AG04449 (cell line): ENCODE measurements around the gene DDX27.
"Not testable (repeated sequence)": the region's sequence is repeated elsewhere in the genome, so short reads cannot be mapped to it uniquely, and the experiment has no call there.

Experiments
- CTCF ChIA-PET: fragments of 350-600 bp; formaldehyde crosslinking; extraction: SDS; loops from one replicate; lab custom pipeline; 2021; ENCODE audit warnings: antibody characterized with exemption; lab: Yijun Ruan, JAX
- POLR2A ChIA-PET: fragments of 400-600, 350-600 bp; formaldehyde crosslinking; extraction: SDS; loops from one replicate; lab custom pipeline; 2020; ENCODE audit warnings: antibody characterized with exemption, inconsistent platforms; lab: Yijun Ruan, JAX
- DNase-seq: peaks from one replicate; pipeline ENCODE4 v3.0.0-alpha.2; 2010; ENCODE audit warnings: low read depth, low spot score
- H3K4me3 ChIP-seq: 2 replicates; pipeline ENCODE4 v1.5.1; 2011; ENCODE audit warnings: low read depth, mild to moderate bottlenecking, control low read depth, low read length
- CTCF ChIP-seq: IDR thresholded peaks from one replicate; pipeline ENCODE4 v1.5.1; 2011; ENCODE audit warnings: mild to moderate bottlenecking, moderate library complexity, low read length, control low read depth, inconsistent platforms; ENCODE audit not compliant: insufficient read depth; ENCODE audit errors: missing control alignments

Gene DDX27

GRCh38 chr20:49186535-49187329 is 32.5 kb upstream of the DDX27 start:
- TF ChIP-seq CTCF: no peak
- peak overlapping the region; percentile 70 for H3K4me3 ChIP-seq
- POLR2A ChIA-PET: interaction anchor here (0.9 kb wide), 1 partner anchor 27 kb away, joined by 3 read pairs; no protein-coding TSS in a partner anchor
- DNase-seq: no peak
- CTCF ChIA-PET: interaction anchor here (0.7 to 6.4 kb wide), 4 partner anchors 13 to 54 kb away, joined by 3 to 45 read pairs (median 4); no protein-coding TSS in a partner anchor

GRCh38 chr20:49187330-49187850 is 31.8 kb upstream of the DDX27 start:
- ChIA-PET CTCF (interaction anchor here (0.7 to 6.4 kb wide), 3 partner anchors 14 to 54 kb away, joined by 3 to 45 read pairs (median 5); no protein-coding TSS in a partner anchor), POLR2A (interaction anchor here (0.6 to 0.9 kb wide), 2 partner anchors 28 to 1457 kb away, joined by 3 read pairs; no protein-coding TSS in a partner anchor)
- DNase-seq: no peak
- peak overlapping the region; percentile 70 for H3K4me3 ChIP-seq
- TF ChIP-seq CTCF: no peak

GRCh38 chr20:49187851-49188641 is 31.2 kb upstream of the DDX27 start, which contains the start of gene STAU1:
STAU1 (minus strand) TSS chr20:49188334; CDS start chr20:49166201, 22,133 bp downstream.
- peak; percentile 54 for DNase-seq
- TF ChIP-seq CTCF: no peak
- POLR2A ChIA-PET: interaction anchor here (0.6 kb wide), 2 partner anchors 159 to 1457 kb away, joined by 3 to 4 read pairs; no protein-coding TSS in a partner anchor
- H3K4me3 ChIP-seq: peak within 1 kb of the TSS; percentile 70
- CTCF ChIA-PET: interaction anchor here (1.2 to 6.4 kb wide), 4 partner anchors 12 to 60 kb away, joined by 3 to 45 read pairs (median 4); no protein-coding TSS in a partner anchor

- H3K4me3 ChIP-seq, CTCF ChIA-PET, POLR2A ChIA-PET, DNase-seq: not testable (repeated sequence)
These were observed 26.2 kb upstream of the DDX27 start for GRCh38 chr20:49192944-49193518.

- POLR2A ChIA-PET: no interaction called here
- DNase-seq: no peak
- no peak for TF ChIP-seq CTCF
- no peak overlapping the region for H3K4me3 ChIP-seq
- CTCF ChIA-PET: interaction anchor here (9.1 kb wide), 1 partner anchor 17 kb away, joined by 63 read pairs; no protein-coding TSS in a partner anchor
These were observed 19.4 kb upstream of the DDX27 start for GRCh38 chr20:49199729-49200293.

GRCh38 chr20:49203011-49203410 is 16.2 kb upstream of the DDX27 start:
- ChIA-PET POLR2A (no interaction called here), CTCF (interaction anchor here (9.1 kb wide), 1 partner anchor 14 kb away, joined by 63 read pairs; no protein-coding TSS in a partner anchor)
- no peak for TF ChIP-seq CTCF
- H3K4me3 ChIP-seq: no peak overlapping the region
- no peak for DNase-seq
